Panc1 (cell line): ENCODE results near the gene HTR1D. TPM values are rescaled to one million over a fixed set of nuclear protein-coding genes. Genes with fewer than 3 reads are reported as not detected.
"Not testable (repeated sequence)": the region's sequence is repeated elsewhere in the genome, so short reads cannot be mapped to it uniquely, and the experiment has no call there.

ENCODE experiments used
- ATAC-seq: fragments of 200-7000 bp; cut with Tn5 transposase; 2 replicates; pipeline ENCODE4 v1.9.1; 2020; ENCODE audit warnings: mild to moderate bottlenecking, moderate library complexity
- BruUV-seq: library from RNA; stranded (reverse); fragments of 400-500 nt; replicated peaks from 2 replicates; lab custom pipeline; 2021; lab: Mats Ljungman, UMichigan
- CTCF ChIA-PET: fragments of 300-600 bp; sonication (Branson Sonifier 250); formaldehyde crosslinking; loops from one replicate; lab custom pipeline; 2022; ENCODE audit warnings: antibody characterized with exemption; lab: Charles Lee
- POLR2A ChIA-PET: fragments of 300-600 bp; sonication (Branson Sonifier 250); formaldehyde crosslinking; loops from one replicate; lab custom pipeline; 2022; ENCODE audit warnings: antibody characterized with exemption; lab: Charles Lee
- DNase-seq: peaks from one replicate; pipeline ENCODE4 v3.0.0-alpha.2; 2010; ENCODE audit warnings: low read depth, low spot score
- H3K27ac ChIP-seq: 2 replicates; pipeline ENCODE4 v1.5.1; 2011; ENCODE audit warnings: mild to moderate bottlenecking, low read length, inconsistent platforms
- H3K27me3 ChIP-seq: fragments of 200-500 bp; sonication (Bioruptor generic); 2 replicates; pipeline ENCODE4 v1.6.0; 2014; ENCODE audit warnings: low read length, inconsistent platforms; ENCODE audit not compliant: control insufficient read depth, insufficient read depth
- H3K36me3 ChIP-seq: fragments of 200-500 bp; sonication (Bioruptor generic); 2 replicates; pipeline ENCODE4 v1.5.1; 2014; ENCODE audit warnings: inconsistent platforms, mild to moderate bottlenecking, low read length, moderate library complexity; ENCODE audit not compliant: control insufficient read depth, insufficient read depth
- H3K4me1 ChIP-seq: 2 replicates; pipeline ENCODE4 v1.5.1; 2011; ENCODE audit warnings: inconsistent platforms, mild to moderate bottlenecking, low read length, moderate library complexity; ENCODE audit not compliant: control insufficient read depth, insufficient read depth
- H3K4me3 ChIP-seq, 2 experiments: 2 replicates each; pipeline ENCODE4 v1.5.1; 2011 to 2012; ENCODE audit warnings: low read depth in 2 of 2, low read length in 2 of 2, mild to moderate bottlenecking in 2 of 2, inconsistent platforms in 1 of 2, moderate library complexity in 1 of 2
- H3K9me3 ChIP-seq: fragments of 200-500 bp; sonication (Bioruptor generic); 2 replicates; pipeline ENCODE4 v1.5.1; 2014; ENCODE audit warnings: low read depth, mild to moderate bottlenecking, inconsistent platforms, low read length, moderate library complexity; ENCODE audit not compliant: control insufficient read depth, insufficient read depth
- CTCF ChIP-seq: fragments of 450-650 bp; IDR thresholded peaks from 2 replicates; pipeline ENCODE4 v1.5.1; 2017; ENCODE audit warnings: mild to moderate bottlenecking
- POLR2AphosphoS5 ChIP-seq: IDR thresholded peaks from 2 replicates; pipeline ENCODE4 v1.6.1; 2012; ENCODE audit warnings: mild to moderate bottlenecking, low read depth, low read length, moderate library complexity
- REST ChIP-seq, 2 experiments: IDR thresholded peaks; 2 replicates each; pipeline ENCODE4 v1.6.1; 2011 to 2012; ENCODE audit warnings: low read depth in 2 of 2, control low read depth in 1 of 2, low read length in 1 of 2, mild to moderate bottlenecking in 1 of 2, moderate library complexity in 1 of 2; ENCODE audit not compliant: insufficient read depth in 1 of 2
- SIN3A ChIP-seq: IDR thresholded peaks from 2 replicates; pipeline ENCODE4 v1.6.1; 2012; ENCODE audit warnings: low read depth, mild to moderate bottlenecking, low read length, moderate library complexity, borderline replicate concordance; ENCODE audit not compliant: insufficient read depth
- TCF7L2 ChIP-seq: IDR thresholded peaks from 2 replicates; pipeline ENCODE4 v1.6.1; 2011; ENCODE audit warnings: mild to moderate bottlenecking, low read depth, low read length, inconsistent platforms
- in situ Hi-C: cut with HindIII; loops from 2 replicates; pipeline ENCODE4 v1.10.0; 2016; ENCODE audit warnings: low sequenced_read_pairs, low pct_unique_long_range_greater_than_20kb
- intact Hi-C: fragments of 100-400 bp; cut with micrococcal nuclease; formaldehyde crosslinking; loops from one replicate; pipeline ENCODE4 v1.10.0; 2022; ENCODE audit not compliant: unreplicated experiment
- total RNA-seq: library from RNA; stranded (reverse); gene quantifications from one replicate; pipeline ENCODE4 v1.2.1, GENCODE V29; 2021; ENCODE audit not compliant: unreplicated experiment

HTR1D gene
- total RNA-seq, 1 experiment from 2014 or later = 3.5 TPM

- no peaks in the 10 kb centered on the region for H3K4me1 ChIP-seq
- H3K36me3 ChIP-seq = no peaks in the 10 kb centered on the region
- in situ Hi-C loops = loop anchor here (5.0 kb wide), 1 partner anchor 53 kb away; no protein-coding TSS in a partner anchor
- H3K27ac ChIP-seq = no peak overlapping the region
- DNase-seq (no peak), ATAC-seq (peak; percentile 24)
- no TSS peak for BruUV-seq
- H3K27me3 ChIP-seq = no peaks in the 10 kb centered on the region
- ChIA-PET POLR2A (no interaction called here), CTCF (interaction anchor here (1.1 kb wide), 1 partner anchor 111 kb away, joined by 3 read pairs; no protein-coding TSS in a partner anchor)
- no peaks in the 10 kb centered on the region for H3K9me3 ChIP-seq
- H3K4me3 ChIP-seq = no peak overlapping the region
- intact Hi-C loops = no loop called here
- TF ChIP-seq CTCF = no peak
- TF ChIP-seq REST (IDR thresholded peaks at IDR 0.05; ENCODE audit: insufficient read depth in 1 of 2, low read depth in 2 of 2, low read length in 1 of 2) = no peak
- no peak for TF ChIP-seq POLR2AphosphoS5
- TF ChIP-seq SIN3A = no peak
- TF ChIP-seq TCF7L2 = no peak
Measured at GRCh38 chr1:23209770-23210169, 7.5 kb downstream of the HTR1D start.

- in situ Hi-C loops = no loop called here
- no peak for ATAC-seq
- TF ChIP-seq SIN3A = no peak
- no peak for TF ChIP-seq TCF7L2
- no peak for TF ChIP-seq REST (IDR thresholded peaks at IDR 0.05; ENCODE audit: insufficient read depth in 1 of 2, low read depth in 2 of 2, low read length in 1 of 2)
- TF ChIP-seq POLR2AphosphoS5 = no peak
- no peak for TF ChIP-seq CTCF
Measured at GRCh38 chr1:23208527-23208926, 8.8 kb downstream of the HTR1D start.

GRCh38 chr1:23207733-23208132 is 9.6 kb downstream of the HTR1D start:
- CTCF ChIA-PET, POLR2A ChIA-PET, in situ Hi-C loops, DNase-seq, H3K36me3 ChIP-seq, ATAC-seq, H3K4me1 ChIP-seq, intact Hi-C loops, H3K9me3 ChIP-seq, H3K27ac ChIP-seq, BruUV-seq, H3K4me3 ChIP-seq, H3K27me3 ChIP-seq: not testable (repeated sequence)

More at GRCh38 chr1:23208527-23208926, 8.8 kb downstream of the HTR1D start:
- Histone ChIP-seq H3K4me1 (no peaks in the 10 kb centered on the region), H3K27me3 (no peaks in the 10 kb centered on the region), H3K36me3 (no peaks in the 10 kb centered on the region), H3K4me3 (no peak overlapping the region), H3K27ac (no peak overlapping the region), H3K9me3 (no peaks in the 10 kb centered on the region)
- POLR2A ChIA-PET = no interaction called here
- BruUV-seq = no TSS peak
- no peak for DNase-seq
- CTCF ChIA-PET = no interaction called here
- intact Hi-C loops = no loop called here
